HG02840 (cell line): ENCODE measurements around the gene MYO5A.

Experiments
- ATAC-seq: cut with Tn5 transposase; IDR thresholded peaks from one replicate; pipeline ENCODE4 v1.9.1; 2021; ENCODE audit warnings: mild to moderate bottlenecking, moderate library complexity, moderate number of reproducible peaks; ENCODE audit not compliant: unreplicated experiment, low FRiP score

MYO5A gene

DNA sequence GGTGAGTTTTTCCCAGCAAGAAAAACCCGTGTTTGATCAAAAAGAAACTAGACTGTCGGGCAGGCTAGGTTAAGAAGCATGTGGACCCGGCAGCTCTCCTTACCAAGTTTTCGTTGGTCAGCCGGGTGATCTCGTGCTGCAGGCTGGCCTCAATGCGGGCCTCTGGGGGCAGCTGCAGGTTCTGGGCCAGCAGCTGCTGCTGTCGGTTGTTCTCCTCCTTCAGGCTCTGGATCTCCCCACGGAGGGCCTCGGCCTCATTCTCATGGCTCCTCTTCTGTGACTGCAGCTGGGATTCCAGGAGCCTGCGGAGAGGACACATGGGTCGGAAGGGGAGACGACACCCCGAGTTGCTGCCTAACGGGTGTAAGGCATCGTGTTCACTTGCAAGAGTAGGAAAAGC, 188.6 kb downstream of the MYO5A start:
- ATAC-seq = no peak

GRCh38 chr15:52338891-52339290, 189.8 kb downstream of the MYO5A start:
- ATAC-seq = no peak

DNA sequence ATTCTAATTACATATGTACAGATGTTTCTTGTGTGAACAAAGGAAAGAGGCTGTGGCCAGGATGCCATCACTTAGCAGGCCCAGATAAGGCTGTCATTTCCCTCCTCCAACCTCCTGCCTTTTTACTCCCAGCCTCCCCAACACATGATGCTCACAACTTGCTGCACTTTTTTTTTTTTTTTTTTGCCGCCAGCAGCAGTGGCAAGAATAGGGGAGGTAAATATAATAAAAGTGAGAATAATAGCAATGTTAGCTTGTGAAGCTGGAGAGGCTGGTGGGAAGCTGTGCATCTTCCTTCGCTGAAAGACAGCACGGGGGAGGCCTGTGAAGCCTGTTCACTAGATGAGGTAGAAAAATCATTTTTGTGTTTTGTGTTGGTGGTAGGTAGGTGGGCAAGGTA, 190.6 kb downstream of the MYO5A start:
- no peak for ATAC-seq

DNA sequence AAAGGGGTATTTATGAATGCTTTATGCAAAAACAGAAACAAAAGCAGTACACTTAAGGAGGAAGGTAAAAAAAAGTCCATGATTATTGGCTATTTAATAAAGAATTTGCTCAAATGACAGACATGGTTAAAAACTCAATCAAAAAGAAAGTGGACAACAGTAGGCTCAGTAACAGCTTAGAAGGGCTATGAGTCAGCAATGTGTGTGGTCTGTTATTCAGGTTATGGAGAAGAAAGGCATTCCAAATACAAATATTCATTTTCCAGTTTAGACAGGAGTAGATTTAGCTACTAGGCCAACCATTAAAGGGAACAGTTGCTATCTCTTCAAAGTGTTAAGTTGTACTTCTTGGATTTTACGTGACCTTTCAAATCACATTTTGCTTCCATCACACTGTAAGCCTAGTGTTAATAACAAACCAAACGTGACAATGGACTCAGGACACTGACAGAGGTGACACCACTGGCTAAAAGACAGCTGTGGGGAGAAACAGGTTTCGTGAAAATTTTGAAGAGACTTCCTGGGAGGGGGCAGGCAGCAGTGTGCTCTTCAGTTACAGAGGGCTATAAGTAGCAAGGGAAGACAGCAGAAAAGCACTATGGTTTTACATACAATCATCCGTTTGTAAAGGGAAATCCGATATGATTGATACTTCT, 191.4 kb downstream of the MYO5A start:
- ATAC-seq = no peak

GRCh38 chr15:52336529-52336928, 192.2 kb downstream of the MYO5A start:
- no peak for ATAC-seq

DNA sequence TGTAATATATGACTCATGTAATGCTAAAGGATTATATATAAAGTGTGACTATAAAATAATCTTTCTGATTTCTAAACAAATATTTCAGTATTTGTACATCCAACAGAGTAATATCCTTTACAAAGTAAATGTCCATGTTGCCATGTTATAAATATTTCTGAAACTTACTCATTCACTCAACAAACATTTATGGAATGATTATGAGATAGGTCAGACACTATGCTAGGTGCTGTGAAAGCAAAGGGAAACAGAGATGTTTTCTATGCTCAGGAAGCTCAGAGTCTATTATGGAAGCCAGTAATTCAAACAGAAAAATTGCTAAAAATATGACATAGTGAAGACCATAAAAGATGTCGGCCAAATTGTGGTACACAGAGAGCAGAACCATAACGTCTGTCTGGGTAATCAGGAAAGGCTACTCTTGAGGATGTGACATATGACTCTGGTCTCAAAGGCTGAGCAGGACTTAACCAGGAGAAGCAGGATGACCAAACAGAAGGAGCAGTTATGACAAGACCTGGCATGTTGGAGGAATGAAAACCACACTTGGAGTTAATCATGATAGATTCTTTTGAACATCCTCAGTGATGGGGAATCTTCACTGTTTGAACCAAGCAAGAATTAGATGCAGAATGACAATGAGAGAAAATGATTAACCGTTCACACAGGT, 194.1 kb downstream of the MYO5A start:
- no peak for ATAC-seq

GRCh38 chr15:52331490-52332240, 197.0 kb downstream of the MYO5A start:
- peak; percentile 86 for ATAC-seq

DNA sequence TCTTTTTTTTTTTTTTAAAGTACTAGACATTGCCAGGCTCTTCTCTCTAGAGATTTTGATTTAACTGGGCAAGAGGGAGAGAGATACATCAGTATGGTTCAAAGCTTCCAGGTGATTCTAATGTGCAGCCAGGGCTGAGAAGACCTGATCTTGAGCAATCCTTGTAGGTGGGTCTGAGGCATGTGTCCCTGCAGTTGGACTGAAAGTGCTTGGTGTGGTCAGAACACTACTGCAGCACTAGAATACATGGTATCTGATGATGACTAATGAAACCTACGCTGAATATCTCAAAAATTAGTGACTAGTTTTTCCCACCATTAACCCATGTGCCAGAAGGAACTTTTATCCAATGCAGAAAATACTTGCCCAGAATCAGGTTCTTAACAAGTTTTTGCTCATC, 198.7 kb downstream of the MYO5A start:
- ATAC-seq = no peak

- ATAC-seq = no peak
Measured at GRCh38 chr15:52329150-52329549, 199.5 kb downstream of the MYO5A start.

DNA sequence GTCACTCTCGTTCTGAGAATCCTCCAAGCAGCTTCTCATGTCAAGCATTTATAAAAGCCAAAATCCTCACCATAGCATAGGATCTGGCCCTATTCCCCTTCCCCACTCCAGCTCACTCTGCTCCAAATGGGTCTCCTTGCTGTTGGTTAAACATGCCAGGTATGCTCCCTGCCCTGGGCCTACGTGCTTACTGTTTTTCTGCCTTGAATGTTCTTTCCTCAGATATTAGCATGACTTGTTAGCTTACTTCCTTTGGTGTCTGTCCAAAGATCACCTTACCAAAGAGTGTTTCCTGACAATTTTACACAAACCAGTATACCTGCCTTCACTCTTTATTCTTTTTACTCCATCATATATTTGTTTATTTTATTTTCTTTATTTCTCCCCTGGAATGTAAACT, 200.0 kb downstream of the MYO5A start:
- no peak for ATAC-seq

DNA sequence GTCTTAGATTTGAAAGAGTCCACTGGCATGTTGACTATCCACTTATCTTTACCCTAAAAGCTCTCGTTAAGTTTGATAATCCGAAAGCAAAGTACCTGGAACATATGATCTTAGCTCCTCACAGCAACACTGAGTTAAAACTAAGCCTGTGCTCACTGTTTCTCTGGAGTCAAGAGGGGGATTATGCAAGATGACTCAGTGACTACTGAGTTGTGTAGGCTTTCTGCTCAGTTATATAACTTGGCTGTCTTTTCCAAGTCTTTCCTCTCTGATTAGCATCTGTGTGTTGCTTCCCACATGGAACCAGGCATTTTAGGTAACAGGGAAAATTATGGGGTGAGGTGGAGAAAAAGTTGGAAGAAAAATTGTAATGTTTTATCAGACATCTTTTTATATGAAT, 201.9 kb downstream of the MYO5A start:
- ATAC-seq = no peak

DNA sequence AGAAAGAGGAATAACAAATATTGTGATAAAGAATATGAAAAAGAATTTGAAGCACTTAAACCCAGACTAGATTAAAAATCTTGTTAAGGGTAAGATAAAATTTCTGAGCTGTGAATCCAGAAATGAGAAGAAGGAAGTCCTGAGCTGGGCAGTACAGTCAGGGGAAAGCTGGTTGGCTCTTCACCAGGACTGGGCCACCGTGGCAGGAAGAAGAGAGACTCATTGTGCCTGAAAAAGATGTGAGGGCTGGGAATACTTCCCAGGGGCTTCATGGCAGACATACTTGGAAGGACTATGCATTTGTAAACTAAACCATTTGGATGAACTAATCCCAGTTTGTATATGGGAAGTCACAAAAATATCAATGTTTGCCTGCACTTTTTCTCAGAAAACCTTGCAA, 204.6 kb downstream of the MYO5A start:
- no peak for ATAC-seq

DNA sequence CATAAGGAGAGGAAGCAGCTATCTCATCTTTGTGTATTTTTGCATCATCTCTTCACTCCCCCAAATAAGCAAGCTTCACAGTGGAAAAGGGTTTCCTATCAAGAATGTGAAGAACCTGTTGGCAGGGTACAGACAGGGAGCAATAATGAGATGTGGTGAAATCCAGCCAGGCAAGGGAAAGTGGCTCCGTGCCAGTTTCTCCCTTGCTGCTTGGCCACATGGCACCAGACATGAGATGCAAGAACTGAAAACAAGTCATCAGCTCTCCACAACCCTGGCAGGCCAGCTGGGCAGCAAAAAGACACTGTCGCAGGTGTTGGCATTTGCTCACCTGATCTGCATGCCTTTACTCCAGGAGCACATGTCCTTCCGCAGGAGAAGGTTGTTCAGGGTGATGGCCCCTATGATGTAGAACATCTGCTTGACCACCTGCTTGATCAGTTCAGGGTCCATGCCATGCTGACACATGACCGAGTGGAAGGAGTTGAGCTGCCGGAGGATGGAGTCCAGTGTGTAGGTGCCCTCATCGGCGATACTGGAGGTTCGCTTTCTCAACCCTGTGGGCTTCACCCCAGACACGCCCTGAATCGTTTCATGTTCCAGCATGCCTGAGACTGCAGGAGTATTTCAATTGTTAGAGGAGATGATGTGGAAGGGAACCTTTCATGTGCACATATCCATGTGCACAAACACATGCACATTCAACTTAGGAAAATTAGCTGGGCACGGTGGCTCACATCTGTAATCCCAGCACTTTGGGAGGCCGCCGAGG, 209.8 kb downstream of the MYO5A start:
- ATAC-seq = no peak

DNA sequence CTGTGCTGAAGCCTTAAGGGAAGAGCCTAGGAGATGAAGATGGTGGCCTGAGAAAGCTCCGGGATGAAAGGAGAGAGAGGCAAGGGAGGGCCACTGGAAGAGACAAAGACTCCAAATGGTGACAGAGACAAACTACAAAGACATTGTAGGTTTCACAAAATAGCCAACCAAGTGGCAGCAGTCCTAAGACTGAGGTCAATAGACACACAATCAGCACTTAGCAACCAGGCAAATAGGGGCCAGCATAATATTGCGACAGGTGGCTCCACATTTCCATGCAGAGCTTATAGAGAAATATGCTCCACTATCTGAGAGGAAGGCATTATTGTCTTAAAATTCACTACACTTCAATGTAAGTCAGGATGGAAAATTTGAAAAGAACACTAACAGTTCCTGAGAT, 211.0 kb downstream of the MYO5A start:
- ATAC-seq = no peak

GRCh38 chr15:52317022-52317421, 211.7 kb downstream of the MYO5A start:
- no peak for ATAC-seq

- ATAC-seq = peak; percentile 70
Measured at GRCh38 chr15:52309154-52309548, 219.5 kb downstream of the MYO5A start.

GRCh38 chr15:52308446-52309153, 220.1 kb downstream of the MYO5A start:
- peak; percentile 65 for ATAC-seq

DNA sequence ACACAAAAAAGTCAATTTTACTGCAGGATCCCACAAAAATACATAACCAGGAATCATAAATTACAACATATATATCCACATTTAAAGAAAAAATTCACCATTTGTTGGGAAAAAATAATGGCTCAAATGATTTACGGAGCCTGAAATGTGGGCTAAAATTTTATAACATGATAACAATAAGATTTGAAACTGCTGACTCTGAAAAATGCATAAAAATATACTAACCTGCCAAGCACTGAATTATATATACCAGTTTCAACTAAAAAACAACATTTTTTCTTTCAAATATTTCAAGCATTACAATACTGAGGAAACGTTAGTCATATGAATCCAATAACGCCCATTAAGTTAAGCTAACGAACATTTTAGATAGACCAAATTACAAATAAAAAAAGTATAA, 220.8 kb downstream of the MYO5A start:
- ATAC-seq = no peak

- ATAC-seq = no peak
Measured at GRCh38 chr15:52306270-52306669, 222.4 kb downstream of the MYO5A start.

DNA sequence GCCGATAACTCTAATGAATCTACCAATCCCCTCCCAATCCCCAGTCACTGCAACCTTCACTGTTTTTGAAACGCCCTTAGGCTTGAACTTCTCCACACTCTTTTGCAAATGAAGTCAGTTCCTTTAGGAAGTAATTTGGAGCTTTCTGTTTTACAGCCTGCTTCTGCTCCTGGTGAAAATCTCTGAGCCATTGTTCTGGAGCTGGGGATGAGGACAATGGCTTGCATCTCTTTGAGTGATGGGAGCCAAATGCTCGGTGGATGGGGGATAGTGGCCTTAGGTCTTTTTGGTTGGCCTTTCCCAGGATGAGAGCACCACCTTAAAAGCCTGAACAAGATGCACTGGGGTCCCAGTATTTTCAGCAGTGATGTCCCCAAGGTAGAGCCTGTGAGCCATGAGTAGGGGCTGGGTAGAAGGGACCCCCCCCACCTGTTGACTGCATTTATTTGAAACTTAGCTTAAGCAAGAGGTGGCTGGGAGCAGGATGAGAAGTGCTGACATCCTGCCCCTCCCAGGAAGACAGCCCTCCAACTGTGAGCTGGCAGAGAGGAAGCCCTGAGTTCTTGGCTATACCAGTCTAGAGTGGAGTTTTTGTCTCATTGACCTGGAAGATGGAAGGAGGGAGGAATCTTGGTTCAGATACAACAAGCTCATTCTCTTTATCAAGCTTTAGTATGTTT, 225.4 kb downstream of the MYO5A start:
- no peak for ATAC-seq
